ENCODE data around the gene CMTM6.

Gene CMTM6

DNA sequence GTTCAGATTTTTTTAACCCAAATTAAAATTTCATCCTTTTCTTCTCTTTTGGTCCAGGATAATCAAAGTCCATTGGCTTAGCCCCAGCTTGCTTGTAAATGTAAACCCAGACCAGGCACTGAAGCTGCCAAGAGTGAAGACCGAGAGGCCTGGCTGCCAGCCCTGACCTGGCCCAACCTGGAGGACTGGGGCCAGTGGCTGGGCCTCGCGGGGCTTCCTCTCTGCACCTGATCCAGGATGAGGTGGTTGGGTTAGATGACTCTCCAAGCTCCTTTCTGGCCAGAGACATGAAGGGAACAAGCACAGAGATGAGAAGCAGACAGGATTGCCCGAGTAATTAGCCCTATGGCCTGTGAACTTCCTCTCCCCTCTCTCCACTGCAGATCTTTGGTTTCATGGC is 50.6 kb downstream of the CMTM6 start:
- Histone ChIP-seq H3K36me3 (ENCODE audit: low read depth) (no peaks in the 10 kb centered on the region; the same call in none of the 2 replicates), H3K4me1 (ENCODE audit: insufficient read depth, poor library complexity, severe bottlenecking) (no peaks in the 10 kb centered on the region), H3K9me3 (ENCODE audit: severe bottlenecking) (no peaks in the 10 kb centered on the region), H3K4me3 (ENCODE audit: severe bottlenecking) (no peak overlapping the region), H3K27me3 (ENCODE audit: insufficient read depth, poor library complexity, severe bottlenecking) (no peaks in the 10 kb centered on the region), H3K27ac (ENCODE audit: poor library complexity, severe bottlenecking) (no peak overlapping the region)
- no peak for ATAC-seq (ENCODE audit: low read depth)
- DNase-seq (ENCODE audit: low spot score), result no peak
- TF ChIP-seq, protein P1, sequence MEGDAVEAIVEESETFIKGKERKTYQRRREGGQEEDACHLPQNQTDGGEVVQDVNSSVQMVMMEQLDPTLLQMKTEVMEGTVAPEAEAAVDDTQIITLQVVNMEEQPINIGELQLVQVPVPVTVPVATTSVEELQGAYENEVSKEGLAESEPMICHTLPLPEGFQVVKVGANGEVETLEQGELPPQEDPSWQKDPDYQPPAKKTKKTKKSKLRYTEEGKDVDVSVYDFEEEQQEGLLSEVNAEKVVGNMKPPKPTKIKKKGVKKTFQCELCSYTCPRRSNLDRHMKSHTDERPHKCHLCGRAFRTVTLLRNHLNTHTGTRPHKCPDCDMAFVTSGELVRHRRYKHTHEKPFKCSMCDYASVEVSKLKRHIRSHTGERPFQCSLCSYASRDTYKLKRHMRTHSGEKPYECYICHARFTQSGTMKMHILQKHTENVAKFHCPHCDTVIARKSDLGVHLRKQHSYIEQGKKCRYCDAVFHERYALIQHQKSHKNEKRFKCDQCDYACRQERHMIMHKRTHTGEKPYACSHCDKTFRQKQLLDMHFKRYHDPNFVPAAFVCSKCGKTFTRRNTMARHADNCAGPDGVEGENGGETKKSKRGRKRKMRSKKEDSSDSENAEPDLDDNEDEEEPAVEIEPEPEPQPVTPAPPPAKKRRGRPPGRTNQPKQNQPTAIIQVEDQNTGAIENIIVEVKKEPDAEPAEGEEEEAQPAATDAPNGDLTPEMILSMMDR (IDR thresholded peaks at IDR 0.05; ENCODE audit: poor library complexity, severe bottlenecking), result no peak

DNA sequence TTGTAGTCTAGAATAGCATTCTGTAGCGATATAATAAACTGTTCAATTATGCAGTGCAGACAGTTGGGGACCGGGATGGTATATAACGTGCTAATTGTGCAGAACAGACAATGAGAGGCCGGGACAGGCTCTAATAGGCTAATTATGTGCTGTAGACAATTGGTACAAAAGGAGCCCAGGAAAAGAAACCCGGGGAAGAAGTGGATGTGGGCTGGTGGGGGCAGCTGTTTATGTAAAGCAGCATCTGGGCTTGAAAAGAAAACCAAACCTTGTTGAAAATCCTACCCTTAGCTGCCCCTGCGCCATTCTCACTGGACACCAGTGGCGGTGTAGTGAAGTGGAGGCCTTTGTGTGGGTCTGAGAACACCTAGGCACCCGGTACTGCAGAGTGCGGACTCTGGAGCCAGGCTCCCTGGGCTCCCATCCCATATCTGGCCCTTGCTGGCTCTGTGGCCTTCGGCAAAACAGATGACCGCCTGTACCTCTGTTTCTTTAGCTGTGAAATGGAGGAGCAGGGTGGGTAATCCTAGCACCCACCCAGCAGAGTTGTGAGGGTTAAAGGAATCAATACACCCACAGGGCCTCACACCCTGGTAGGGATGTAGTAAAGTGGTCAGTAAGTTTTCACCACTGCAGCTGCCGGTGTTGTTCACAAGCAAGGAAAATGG is 51.5 kb downstream of the CMTM6 start:
- no peaks in the 10 kb centered on the region for H3K4me1 ChIP-seq (ENCODE audit: insufficient read depth, poor library complexity, severe bottlenecking)
- no peak overlapping the region for H3K4me3 ChIP-seq (ENCODE audit: severe bottlenecking)
- no peaks in the 10 kb centered on the region for H3K9me3 ChIP-seq (ENCODE audit: severe bottlenecking)
- no peaks in the 10 kb centered on the region; the same call in none of the 2 replicates for H3K36me3 ChIP-seq (ENCODE audit: low read depth)
- no peak for ATAC-seq (ENCODE audit: low read depth)
- no peaks in the 10 kb centered on the region for H3K27me3 ChIP-seq (ENCODE audit: insufficient read depth, poor library complexity, severe bottlenecking)
- TF ChIP-seq, protein P1 (IDR thresholded peaks at IDR 0.05; ENCODE audit: poor library complexity, severe bottlenecking), result no peak
- DNase-seq (ENCODE audit: low spot score), result no peak
- no peak overlapping the region for H3K27ac ChIP-seq (ENCODE audit: poor library complexity, severe bottlenecking)

DNA sequence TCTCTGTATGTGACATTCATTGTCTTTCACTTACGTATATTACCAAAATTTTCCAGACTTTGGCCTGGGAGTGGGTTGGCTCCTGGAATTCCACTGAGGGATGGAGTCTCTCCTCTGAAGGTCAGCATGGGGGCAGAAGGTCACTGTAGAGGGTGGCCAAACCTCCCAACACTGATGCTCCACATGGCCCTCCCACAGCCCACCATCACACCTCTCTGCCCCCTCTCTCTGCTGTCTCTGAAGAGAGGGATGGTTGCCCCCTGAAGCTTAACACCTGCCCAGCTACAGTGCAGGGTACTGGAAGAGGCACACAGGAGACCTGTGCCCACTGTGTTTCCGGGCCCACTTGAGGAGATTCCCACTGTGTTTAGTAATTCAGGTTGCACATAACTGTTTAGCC is 52.2 kb downstream of the CMTM6 start:
- Histone ChIP-seq H3K4me3 (ENCODE audit: severe bottlenecking) (no peak overlapping the region), H3K27ac (ENCODE audit: poor library complexity, severe bottlenecking) (no peak overlapping the region), H3K36me3 (ENCODE audit: low read depth) (no peaks in the 10 kb centered on the region; the same call in none of the 2 replicates), H3K27me3 (ENCODE audit: insufficient read depth, poor library complexity, severe bottlenecking) (no peaks in the 10 kb centered on the region), H3K4me1 (ENCODE audit: insufficient read depth, poor library complexity, severe bottlenecking) (no peaks in the 10 kb centered on the region), H3K9me3 (ENCODE audit: severe bottlenecking) (no peaks in the 10 kb centered on the region)
- no peak for ATAC-seq (ENCODE audit: low read depth)
- TF ChIP-seq, protein P1 (IDR thresholded peaks at IDR 0.05; ENCODE audit: poor library complexity, severe bottlenecking), result no peak
- DNase-seq (ENCODE audit: low spot score), result no peak

DNA sequence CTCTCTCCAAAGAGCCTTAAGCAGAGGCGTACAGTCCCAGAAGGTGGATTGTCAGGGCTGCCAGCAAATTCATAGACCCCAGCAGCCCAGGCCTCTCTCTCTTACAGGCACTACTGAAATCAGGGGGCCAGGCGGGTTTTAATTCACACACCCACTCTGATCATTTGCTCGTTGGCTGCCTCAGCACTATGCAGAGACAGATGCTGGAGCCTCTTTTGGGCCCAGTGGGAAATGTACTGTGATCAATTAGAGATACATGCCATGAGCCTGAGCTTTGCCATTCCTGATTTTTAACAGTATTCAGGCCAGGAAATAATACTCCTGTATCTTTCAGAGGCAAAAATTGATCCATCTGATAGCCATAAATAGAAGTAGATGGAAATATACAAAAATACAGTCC is 53.0 kb downstream of the CMTM6 start:
- no peaks in the 10 kb centered on the region for H3K4me1 ChIP-seq (ENCODE audit: insufficient read depth, poor library complexity, severe bottlenecking)
- no peaks in the 10 kb centered on the region for H3K9me3 ChIP-seq (ENCODE audit: severe bottlenecking)
- no peak overlapping the region for H3K4me3 ChIP-seq (ENCODE audit: severe bottlenecking)
- TF ChIP-seq, protein P1 (IDR thresholded peaks at IDR 0.05; ENCODE audit: poor library complexity, severe bottlenecking), result no peak
- DNase-seq (ENCODE audit: low spot score) (peak; percentile 11), ATAC-seq (ENCODE audit: low read depth) (no peak)
- H3K27me3 ChIP-seq (ENCODE audit: insufficient read depth, poor library complexity, severe bottlenecking), result no peaks in the 10 kb centered on the region
- H3K27ac ChIP-seq (ENCODE audit: poor library complexity, severe bottlenecking), result no peak overlapping the region
- H3K36me3 ChIP-seq (ENCODE audit: low read depth), result no peaks in the 10 kb centered on the region; the same call in none of the 2 replicates

All from RWPE2 (cell line).